GM19438 (cell line): ENCODE results near the gene USF2.
"Not testable (repeated sequence)": the region's sequence is repeated elsewhere in the genome, so short reads cannot be mapped to it uniquely, and the experiment has no call there.

Source experiments
- ATAC-seq: cut with Tn5 transposase; IDR thresholded peaks from one replicate; pipeline ENCODE4 v1.9.1; 2021; ENCODE audit warnings: low read depth; ENCODE audit not compliant: unreplicated experiment

The USF2 gene, protein sequence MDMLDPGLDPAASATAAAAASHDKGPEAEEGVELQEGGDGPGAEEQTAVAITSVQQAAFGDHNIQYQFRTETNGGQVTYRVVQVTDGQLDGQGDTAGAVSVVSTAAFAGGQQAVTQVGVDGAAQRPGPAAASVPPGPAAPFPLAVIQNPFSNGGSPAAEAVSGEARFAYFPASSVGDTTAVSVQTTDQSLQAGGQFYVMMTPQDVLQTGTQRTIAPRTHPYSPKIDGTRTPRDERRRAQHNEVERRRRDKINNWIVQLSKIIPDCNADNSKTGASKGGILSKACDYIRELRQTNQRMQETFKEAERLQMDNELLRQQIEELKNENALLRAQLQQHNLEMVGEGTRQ

DNA sequence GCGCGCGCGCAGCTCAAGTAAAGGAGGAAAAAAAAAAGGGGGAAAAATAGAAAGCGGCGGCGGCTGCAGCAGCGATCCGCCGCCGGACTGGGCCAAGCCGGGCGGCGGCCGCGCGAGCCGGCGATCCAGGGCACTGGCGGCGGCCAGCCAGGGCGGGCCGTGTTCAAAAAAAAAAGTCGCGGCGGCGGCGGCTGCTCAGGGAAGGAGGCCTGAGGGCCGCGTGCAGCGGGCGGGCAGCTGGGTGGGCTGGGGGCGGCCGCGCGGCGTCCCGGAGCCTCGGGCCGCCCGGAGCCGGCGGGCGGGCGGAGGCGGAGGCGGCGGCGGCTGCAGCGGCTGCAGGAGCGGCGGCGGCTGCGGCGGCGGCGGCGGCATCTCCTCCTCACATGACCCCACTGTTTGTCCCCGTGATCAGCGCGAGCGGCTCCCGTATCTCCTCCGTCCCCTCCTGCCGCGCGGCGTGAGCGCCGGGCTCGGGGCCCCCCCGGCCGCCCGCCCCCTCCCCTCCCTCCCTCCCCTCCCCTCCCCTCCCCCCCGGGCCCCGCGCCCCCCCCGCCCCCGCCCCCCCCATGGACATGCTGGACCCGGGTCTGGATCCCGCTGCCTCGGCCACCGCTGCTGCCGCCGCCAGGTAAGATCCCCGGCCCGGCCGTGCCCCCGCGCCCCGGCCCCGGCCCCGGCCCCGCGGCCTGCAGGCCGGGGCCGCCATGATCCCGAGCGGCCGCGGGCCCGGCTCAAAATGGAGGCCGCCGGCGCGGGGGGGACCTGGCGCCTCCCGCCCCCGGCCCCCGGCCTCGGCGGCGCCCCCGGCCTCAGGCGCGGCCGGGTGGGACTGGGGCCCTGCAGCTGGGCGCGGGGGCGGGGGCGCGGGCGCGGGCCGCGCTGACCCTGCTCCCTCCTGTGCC is at the start of gene USF2:
USF2 (plus strand) TSS at position 427 of the 902 bp plus-strand sequence; CDS start at position 567, 140 bp downstream.
- no peak for ATAC-seq

DNA sequence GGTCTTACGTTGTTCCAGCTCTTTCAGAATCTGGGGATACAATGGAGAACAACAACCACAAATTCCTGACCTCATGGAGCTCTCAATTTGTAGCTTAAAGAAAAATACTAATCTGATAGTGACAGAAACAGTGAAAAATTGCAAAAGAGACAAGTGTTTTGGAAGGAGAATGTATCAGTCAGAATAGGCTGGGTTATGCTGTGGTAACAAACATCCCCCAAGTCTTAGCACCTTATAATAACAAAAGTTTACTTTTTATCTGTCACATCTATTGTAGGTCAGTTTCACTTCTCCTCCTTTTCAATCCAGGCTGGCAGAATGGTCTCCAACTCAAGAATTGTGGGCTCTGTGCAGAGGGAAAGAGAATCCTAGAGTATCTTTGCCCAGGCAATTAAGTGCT is 49.8 kb upstream of the USF2 start:
- ATAC-seq, result no peak

DNA sequence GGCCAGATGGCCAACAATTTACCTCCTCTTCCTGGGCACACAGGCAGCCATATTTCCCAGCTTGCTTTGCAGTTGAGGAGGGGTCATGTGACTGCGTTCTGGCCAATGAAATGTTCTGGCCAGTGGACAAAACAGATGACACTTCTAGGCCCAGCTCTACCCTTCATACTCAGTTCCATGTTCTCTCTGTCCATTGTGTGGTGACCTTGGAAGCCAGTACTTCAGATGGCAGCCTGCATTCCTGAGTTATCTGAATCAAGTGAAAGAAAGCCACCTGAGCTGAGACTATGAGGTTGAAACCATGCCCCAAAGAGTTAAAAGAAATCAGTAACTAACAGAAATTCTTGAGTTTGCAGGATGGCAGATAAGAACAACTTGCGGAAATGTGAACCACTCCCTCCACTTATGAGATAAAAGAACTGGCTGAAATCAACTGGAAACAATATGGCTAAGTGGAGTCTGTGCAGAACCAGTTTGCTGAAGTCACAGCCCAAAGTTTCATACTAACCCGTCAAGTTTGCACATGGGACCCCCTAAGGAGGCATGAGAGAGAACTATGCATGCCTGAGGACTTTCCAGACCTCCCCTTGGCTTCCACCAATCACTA is 48.3 kb upstream of the USF2 start:
- no peak for ATAC-seq

DNA sequence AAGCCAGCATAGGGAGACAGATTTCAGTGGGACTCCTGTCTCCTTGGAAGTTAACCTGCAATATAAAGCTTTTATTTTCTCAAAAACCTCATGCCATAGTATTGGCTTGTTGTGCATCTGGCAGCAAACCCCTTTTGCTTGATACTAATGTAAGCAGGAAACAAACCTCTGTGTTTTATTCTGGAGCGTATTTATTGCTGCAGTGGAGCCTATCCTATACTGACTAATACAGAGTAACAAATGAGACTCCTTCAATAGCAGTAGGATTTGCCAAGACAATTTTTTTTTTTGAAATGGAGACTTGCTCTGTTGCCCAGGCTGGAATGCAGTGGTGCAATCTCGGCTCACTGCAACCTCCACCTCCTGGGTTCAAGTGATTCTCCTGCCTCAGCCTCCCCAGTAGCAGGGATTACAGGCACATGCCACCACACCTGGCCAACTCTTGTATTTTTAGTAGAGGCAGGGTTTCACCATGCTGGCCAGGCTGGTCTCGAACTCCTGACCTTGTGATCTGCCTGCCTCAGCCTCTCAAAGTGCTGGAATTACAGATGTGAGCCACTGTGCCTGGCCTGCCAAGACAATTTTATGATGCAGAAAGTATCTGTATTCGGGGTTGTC is 47.7 kb upstream of the USF2 start:
- ATAC-seq, result not testable (repeated sequence)

DNA sequence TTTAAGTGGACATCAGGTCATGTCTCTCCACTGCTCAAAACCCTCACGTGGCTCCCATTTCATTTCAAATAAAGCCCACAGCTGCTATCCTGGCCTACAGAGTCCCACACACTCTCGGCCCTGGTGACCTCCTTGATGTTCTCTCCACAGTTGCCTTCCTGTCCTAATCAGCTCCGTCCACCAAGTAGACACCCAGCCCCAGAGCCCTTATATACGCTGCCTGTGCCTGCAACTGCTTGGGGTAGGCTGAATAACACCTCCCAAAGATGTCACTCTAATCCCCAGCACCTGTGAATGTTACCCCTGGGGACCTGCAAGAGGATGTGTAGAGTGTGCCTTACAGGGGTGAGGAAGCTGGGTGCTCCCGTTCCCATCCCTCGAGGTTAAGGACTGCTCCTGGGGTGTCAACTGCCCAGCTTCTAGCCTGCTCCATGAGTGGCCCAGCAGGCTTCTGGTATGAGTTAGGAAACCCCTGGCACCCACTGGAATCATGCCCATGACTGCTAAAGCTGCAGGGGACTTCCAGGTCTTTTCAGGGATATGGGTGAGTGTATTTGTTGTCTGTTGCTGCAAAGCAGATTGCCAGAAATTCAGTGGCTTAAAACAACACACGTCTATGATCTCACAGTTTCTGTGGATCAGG is 46.3 kb upstream of the USF2 start:
- ATAC-seq, result no peak

DNA sequence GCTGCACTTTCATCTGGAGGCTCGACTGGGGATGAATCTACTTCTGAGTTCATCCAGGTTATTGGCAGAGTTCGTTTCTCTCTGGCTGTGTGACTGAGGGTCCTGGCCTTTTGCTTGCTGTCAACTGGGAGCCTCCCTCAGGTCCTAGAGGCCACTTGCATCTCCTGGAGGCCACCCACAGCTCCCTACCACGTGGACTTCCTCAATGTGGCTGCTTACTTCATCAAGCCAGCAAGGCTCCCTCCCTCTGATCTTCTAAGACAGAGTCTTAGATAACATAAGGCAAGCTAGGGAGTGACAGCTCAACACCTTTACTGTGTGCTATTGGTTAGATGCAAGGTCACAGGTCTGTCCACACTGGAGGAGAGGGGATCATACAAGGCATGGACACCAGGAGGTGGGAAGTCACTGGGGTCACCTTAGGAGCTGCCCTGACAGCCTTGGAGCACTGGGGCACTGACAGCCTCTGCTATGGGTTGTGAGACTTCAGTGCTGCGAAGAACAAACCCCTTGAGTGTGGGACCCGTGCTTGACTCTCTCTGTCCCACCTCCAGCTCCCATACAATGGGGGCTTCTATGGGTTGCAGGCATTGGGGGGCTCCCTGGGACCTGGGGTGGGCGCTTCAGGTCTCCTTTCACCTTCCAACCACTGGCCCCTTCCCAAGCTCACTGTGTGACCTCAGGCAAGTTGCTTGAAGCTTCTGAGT is 45.5 kb upstream of the USF2 start:
- ATAC-seq, result no peak

DNA sequence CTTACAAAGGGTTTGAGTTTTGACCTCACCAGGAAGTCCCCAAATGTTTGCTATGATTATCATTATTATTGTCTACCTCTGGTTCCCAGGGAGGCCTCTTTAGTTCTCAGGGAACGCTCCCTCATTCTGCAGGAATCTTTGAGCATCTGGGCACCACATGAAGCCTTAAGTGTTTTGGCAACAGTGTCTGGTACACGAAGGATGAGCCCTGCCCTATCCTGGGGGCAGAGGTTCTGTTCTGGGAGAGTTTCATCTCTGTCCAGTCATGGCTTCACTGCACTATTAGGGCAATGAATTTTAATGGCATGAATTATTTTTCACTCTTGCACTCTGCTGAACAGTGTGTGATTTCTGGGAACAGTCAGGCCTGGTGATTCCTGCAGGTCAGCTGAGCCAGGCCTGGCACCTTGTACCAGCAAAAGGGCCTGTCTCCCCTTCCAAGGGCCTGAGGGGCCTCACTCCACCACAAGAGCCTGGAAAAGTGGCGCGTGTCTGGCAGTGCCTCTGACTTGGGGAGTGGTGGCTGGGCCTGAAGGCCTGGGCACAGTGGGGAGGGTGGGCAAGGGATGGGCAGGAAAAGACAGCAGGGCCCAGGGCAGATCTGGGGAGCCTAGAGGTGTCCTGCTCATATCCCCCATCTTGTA is 44.8 kb upstream of the USF2 start:
- no peak for ATAC-seq

DNA sequence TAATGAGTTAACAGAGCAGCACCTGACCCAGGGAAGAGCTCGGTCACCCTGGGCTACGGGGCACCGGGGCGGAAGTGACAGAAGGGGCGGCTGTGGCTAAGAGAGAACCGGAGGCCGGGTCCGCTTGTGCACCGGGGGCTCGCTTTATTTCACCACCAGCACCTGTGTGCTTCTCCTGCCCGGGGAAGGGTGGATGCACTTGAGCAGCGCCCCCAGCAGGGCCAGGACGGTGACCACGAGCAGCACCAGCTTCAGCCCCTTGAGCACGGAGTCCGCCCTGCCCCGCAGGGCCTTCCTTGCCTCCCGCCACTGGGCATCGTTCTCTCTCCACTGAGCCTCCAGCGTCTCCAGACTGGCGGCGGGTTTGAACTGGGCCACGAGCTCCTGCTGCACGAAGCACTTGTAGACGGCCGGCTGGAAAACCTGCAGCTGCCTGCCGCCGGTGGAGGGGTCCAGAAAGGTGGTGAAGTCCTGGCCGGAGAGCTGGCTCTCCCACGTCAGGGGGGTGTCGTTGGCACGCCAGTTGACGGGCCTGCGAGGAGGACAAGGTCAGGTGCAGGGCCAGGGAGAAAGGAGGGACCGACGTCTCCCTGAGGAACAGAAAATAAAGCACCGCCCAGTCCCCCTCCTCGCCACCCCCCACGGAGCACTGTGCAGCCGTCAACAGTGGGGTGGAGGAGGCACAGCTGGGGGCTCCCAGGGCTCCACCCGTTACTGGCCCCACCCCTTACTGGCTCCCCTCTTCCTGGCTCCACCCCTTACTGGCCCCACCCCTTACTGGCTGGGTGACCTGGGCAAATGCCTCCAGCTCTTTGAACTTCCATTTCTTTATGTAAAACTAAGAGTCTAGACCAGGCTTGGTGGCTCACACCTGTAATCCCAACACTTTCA is 43.8 kb upstream of the USF2 start:
- ATAC-seq, result no peak

DNA sequence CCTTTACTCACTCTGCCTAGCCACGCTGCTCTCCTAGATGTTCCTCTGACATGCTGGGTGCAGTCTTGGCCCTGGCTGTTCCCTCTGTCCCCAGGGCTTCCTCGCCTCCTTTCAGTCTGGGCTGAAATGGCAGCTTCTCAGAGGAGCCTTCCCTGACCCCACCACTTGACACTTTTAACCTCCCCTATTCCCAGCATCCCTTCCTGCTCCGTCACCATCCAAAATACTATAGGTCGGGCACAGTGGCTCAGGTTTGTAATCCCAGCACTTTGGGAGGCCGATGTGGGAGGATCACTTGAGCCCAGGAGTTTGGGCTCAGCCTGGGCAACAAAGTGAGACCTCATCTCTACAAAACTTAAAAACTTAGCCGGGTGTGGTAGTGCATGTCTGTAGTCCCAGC is 42.8 kb upstream of the USF2 start:
- no peak for ATAC-seq

DNA sequence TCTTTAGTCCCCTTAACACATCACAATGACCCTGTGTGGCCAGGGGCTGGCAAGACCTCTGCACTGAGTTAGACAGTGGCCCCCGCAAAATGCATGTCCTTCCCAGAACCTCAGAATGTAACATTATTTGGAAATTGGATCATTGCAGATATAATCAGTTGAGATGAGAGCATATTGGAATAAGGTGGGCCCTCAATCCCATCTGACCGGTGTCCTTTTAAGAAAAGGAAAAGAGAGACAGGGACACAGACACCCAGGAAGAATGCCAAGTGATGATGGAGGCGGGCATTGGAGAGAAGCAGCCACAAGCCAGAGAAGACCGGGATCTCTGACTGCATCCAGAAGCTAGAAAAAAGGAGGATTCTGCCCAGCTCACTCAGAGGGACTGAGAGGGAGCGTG is 42.0 kb upstream of the USF2 start:
- ATAC-seq, result no peak

DNA sequence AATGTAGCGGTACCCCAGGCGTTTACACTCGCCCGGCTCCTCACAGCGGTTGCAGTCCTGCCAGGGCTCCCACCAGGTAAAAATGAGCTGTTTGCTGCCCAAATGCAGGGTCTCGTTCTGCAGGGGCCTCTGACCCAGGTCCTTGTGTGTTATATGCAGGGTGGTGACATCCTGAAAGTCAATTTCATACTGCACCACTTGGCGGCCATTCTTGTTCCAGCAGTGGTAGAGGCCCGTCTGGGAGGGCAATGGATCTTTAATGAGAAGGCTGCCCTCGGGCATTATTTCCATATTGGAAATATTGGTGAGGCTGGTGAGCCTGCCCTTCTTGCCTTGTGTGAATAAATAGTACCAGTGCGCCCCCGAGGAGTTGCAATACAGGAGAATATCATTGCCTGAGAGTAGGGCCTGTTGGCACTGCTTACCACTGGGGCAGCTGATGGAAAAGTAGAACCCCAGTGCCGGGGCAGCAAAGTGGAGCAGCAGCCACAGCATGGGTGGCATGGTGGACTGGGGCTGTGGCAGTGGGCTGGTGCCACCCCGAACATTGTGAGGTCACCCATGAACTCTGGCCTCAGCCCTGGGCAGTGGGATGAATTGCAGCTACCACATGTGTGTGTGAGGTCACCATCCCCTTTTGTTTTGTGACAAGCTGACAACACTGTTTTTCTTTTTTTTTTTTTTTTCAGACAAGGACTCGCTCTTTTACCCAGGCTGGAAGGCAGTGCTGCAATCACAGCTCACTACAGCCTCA is 40.4 kb upstream of the USF2 start, which contains the start of gene FAM187B:
FAM187B (minus strand) TSS at position 563 of the 754 bp plus-strand sequence; CDS start at position 504, 59 bp downstream.
- no peak for ATAC-seq

DNA sequence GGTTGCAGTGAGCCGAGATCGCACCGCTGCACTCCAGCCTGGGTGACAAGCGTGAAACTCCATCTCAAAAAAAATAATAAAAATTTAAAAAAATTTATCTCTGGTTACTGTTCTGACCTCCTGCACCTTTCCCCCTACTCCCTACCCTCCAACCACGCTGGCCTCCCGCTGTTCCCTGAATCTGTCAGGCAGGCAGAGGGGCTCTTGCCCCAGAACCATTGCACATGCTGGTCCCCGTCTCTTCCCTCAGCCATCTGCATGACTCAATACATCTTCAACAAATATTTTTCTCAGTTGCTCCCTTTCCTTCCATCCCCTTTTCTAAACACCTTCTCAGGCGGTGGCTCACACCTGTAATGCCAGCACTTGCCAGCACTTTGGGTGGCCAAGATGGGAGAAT is 39.2 kb upstream of the USF2 start:
- no peak for ATAC-seq

DNA sequence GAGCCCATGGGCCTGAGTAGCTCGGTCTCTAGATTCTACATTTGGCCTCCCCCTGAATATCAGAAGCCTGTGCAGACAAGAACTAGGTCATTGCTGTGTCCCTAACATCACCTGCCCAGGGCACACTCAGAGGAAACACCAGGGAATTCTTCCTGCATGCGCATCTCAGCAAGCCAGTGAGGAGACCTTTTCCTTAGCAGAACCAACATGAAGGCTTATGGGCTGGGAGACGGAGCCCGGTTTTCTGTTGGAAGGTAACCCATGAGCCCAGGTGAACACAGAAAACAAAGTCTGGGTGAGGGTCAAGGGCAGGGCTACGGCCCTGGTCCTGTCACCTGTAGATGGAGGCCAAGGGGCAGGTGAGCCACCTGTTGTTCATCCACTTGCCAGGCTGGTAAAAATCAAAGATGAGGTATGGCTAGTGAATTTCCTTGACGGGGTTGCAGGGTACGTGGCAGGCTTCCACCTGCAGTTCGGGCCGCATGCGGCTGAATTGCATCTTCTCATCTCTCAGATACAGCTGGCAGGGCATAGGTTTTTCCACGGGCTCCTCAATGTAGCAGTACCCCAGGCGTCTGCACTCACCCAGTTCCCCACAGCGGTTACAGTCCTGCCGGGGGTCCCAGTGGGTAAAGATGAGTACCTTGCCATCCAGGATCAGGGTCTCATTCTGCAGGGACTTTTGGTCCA is 36.7 kb upstream of the USF2 start:
- ATAC-seq, result no peak

DNA sequence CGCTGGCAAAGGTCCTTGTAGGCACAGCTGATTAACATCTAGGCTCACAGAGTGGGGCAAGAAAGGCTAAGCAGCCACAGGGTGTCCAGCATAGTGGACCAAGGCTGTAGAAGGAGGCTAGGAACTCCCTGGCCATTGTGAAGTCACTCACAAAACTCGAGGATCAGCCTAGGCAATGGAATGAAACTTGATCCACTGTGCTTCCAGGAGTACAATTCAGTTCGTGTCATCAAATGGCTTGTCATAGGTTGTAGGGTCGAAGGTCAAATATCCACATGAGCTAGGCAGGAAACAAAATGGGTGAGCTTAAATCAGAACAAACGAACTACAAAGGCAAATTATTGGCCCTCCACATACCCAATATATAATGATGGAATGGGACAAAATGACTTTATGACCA is 35.9 kb upstream of the USF2 start:
- ATAC-seq, result no peak

DNA sequence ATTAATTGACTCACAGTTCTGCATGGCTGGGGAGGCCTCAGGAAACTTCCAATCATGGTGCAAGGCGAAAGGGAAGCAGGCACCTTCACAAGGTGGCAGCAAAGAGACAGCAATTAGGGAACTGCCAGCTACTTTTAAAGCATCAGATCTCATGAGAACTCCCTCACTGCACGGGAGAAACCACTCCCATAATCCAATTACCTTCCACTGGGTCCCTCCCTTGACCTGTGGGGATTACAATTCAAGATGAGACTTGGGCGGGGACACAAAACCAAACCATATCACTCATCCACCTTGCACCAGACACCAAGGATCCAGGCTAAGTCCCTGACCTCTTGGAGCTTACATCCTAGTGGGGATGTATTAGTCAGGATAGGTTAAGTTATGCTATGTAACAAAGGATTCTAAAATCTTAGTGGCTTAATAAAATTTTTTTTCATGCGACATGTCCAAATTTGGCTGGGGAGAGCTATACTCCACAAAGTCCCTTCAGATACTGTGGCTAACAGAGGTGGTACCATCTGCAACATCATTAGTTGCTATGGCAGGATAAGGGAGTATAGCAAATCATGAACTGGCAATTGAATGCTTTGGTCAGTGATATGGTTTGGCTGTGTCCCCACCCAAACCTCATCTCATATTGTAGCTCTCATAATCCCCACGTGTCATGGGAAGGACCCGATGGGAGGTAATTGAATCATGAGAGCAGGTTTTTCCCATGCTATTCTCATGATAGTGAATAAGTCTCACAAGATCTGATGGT is 31.9 kb upstream of the USF2 start:
- ATAC-seq, result no peak

DNA sequence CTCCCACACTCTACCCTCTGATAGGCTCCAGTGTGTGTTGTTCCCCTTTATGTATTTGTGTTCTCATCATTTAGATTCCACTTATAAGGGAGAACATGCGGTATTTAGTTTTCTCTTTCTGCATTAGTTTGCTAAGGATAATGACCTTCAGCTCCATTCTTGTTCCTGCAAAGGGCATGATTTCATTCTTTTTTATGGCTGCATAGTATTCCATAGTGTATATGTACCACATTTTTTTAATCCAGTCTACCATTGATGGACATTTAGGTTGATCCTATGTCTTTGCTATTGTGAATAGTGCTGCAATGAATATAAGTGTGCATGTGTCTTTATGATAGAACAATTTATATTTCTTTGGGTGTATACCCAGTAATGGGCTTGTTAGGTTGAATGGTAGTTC is 29.2 kb upstream of the USF2 start:
- not testable (repeated sequence) for ATAC-seq
